ENCODE data around the gene PRR9.
"Not testable (repeated sequence)": the region's sequence is repeated elsewhere in the genome, so short reads cannot be mapped to it uniquely, and the experiment has no call there.

PRR9 gene

DNA sequence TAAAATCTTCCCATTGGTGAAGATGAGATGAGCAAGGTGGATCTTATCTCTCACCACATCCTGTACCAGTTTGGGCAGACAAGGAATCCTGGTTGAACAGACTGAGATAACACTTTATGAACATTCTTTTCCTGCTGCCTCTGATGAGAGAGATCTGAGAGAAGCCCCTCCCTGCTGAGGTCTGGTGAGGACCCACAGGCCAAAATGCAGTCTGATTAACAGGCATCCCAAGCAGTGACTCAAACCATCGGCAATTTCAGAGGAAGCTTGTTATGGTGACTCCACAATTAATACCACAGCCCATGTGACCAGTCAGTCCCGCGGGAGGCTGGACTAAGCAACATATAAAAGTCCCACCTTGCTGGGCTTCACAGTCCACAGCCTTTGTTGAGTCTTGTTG is at the start of gene PRR9:
Gene PRR9, plus strand, starts transcription at position 373 of the 400 bp plus-strand sequence. CDS start 561 bp downstream, outside the sequence.
- no peak for DNase-seq

GRCh38 chr1:153168686-153169085 is 48.7 kb upstream of the PRR9 start:
- no peak for DNase-seq

DNA sequence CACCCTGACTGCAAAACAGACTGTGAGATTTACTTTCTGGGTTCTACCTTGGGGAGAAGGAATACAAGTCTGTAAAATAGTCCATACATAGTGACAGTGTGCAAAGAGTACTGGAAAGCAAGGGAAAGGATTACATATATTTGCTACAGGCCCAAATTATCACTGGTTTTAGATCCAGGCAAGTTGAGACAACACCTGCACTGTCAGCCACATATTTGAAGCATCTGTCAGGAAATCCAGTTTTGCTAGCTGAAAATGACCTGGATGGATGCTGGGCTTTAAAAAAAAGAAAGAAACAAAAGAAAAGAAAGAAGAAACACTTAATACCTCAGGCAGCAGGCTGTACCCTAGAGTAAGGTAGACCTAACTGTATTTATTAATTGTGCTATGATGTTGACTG is 42.8 kb upstream of the PRR9 start:
- no peak for DNase-seq

GRCh38 chr1:153178922-153179321 is 38.5 kb upstream of the PRR9 start:
- DNase-seq, result no peak

DNA sequence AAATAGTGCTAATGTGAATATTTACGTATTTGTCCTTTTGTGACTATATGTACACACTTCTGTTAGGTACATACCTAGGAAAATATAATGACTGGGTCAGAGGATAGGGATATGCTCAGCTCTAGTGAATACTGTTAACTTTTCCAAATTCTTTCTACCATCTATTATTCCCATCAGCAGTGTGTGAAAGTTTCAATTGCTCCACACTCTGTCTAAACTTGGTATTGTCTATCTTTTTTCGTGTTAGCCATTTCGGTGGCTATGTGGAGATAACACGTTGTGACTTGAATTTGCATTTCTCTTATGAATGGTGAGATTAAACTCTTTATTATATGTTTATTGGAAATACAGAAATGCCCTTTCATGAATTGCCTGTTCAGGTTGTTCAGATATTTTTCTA is 36.8 kb upstream of the PRR9 start:
- no peak for DNase-seq

- not testable (repeated sequence) for DNase-seq
Measured at GRCh38 chr1:153188301-153188700, 29.1 kb upstream of the PRR9 start.

GRCh38 chr1:153190373-153190772 is 27.0 kb upstream of the PRR9 start:
- no peak for DNase-seq

- no peak for DNase-seq
Measured at GRCh38 chr1:153192697-153193096, 24.7 kb upstream of the PRR9 start.

DNA sequence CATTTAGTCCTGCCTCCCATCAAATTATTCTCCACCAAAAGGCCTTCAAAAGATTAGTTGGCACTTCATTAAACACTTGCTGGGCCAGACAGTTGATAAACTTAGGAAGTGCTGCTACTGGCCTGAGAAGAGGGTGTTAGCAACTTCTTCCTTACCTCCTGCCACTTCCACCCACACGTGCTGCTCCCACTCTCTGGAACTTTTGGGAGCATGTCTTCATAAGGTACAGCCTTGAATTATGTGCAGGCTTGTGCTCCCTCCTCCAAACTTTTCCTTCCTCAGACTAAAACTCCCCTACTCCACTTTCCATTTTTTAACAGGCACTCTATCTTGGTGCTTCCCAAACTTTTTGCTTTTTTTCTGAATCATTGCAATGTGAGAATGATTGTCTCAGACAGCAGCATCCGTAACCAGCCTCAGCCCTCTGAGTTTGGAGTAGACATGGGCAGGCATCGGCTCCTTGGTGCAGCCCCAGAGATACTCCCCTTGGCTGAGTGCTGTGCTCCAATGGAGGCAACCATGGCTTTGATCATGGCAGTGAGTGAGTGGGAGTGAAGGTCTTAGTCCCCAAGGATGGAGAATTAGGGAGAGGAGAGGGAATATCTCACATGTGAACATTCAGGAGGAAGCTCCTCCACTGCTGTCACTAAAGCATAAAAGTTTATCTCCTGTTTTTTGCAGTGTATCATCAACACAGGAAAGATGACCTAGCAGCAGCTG is 22.9 kb upstream of the PRR9 start:
- no peak for DNase-seq

GRCh38 chr1:153195216-153195615 is 22.2 kb upstream of the PRR9 start:
- DNase-seq, result no peak

DNA sequence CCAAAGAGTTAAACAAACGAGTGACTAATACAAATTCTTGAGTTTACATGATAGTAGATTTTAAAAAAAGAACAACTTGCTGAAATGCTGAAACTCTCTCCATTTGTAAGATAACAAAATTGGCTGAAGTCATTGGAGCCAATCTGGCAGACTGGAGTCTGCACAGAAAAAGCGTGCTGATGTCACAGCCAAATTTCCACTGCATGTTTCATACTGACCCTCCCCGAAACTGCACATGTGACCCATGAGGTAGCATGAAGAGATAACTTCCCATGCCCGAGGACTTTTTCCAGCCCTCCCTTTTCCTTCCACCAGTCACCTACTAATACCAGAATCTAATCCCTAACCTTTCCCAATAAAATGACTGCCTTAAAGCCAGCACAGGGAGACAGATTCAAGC is 15.4 kb upstream of the PRR9 start:
- no peak for DNase-seq

- DNase-seq, result no peak
Measured at GRCh38 chr1:153203130-153203529, 14.3 kb upstream of the PRR9 start, which contains the start of gene LELP1. TSS of gene LELP1 (plus strand) at chr1:153203430. CDS start at chr1:153204708, 1,278 bp downstream.

DNA sequence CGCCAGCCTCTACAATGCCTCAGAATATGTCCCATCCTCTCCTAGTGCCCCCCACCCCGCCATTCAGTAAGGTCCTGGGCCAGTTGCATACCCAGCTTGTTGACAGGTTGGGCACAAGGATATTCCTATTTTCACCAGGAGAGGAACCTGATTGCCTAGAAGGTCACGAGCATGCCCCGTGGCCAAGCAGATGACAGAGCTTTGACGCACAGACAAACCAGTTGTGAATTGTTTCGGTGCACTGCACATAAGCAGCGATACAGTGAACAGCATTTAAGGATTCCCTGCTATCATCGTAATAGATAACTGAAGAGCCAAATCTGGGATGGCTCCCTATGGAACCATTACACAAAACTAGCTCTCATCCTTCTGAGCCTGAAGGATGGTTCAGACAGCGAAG is 10.8 kb upstream of the PRR9 start:
- DNase-seq, result no peak

DNA sequence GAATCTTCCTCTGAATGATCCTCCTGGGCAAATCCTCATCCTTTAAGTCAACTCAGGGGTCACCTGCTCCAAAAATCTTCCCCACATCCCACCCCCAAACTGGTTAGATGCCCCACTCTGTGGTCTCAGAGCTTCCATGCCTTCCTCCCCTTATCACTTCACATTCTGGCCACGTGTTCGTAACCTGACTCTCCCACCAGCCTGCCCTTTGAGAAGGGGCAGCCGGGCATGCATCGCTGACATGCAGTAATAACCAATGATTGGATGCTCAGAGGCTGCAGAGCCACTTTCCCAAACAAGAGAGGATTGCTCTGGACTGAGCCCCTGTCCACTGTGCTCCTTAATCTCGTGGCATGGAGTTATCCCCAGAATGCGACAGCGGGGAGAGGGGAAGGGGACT is 7.2 kb upstream of the PRR9 start:
- DNase-seq, result no peak

DNA sequence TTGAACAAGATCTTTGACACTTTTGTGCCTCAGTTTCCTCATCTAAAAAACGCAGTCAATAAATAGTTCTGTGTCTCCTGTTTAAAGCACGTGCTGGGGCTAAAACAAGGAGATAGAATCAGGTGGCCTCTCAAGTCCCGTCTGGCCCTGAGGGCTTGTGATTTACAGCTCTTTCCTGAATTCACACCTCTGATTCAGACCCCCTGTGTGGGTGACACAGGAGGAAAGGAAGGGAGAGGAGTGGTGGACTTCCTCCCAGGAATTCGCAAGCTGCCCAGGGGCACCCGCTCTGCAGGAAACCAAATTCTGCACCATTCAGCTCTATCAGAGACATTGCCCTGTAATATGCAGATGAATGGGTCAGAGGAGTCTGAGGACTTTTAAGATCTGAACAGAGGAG is 5.2 kb upstream of the PRR9 start:
- DNase-seq, result no peak

- no peak for DNase-seq
Measured at GRCh38 chr1:153213519-153213918, 3.9 kb upstream of the PRR9 start.

DNA sequence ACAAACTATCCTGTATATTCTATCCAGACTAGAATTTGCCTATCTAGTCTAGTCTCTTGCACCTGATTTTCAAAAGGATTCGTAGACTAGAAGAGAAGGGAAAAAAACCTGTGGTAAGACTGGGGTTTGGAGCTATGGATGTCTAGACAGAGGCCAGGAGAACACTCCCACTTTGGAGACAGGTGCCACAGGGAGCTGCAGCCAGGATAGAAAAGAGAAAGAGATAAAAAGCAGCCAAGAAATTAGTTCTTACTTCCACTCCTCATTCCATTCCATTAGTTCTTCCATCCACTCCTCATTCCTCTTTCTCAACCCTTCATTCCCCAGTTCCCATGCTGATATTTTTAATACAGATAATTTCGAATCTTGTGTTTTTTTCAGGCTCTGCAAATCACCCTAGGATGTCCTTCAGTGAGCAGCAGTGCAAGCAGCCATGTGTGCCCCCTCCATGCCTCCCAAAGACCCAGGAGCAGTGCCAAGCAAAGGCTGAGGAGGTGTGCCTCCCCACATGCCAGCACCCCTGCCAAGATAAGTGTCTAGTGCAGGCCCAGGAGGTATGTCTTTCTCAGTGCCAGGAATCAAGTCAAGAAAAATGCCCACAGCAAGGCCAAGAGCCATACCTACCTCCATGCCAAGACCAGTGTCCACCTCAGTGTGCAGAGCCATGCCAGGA is 496 bp downstream of the PRR9 start:
- no peak for DNase-seq

DNA sequence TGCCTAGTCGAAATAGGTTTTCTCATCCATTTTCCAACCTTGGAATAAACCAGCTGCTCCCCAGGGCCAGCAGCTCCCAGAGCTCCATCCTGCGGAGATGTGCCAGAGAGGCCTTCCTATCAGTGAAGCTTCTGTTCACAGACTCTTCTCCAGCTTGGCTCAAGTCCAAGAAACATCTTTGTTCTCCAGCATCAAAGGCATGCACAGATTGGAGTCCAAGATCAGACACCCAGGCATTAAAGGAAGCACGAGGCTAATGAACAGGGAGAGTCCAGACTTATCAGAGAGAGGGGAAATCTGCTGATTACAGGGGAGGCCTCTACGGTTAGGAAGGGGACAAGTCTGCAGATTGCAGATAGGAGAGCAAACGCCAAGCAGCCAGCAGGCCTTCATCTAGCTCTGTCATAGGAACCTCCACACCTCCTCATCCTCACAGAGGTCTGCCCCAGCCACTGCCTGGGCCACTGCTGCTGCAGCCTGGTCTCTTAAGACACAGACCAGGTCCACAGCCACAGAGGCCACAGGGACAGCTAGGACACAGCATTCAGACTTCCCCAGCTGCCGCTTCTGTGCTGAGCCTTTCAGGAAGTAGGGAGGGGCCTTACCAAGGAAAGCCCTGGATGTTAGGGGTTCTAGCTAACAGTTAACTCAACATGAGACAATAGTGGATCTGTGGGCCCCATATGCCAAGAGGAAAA is 3.4 kb downstream of the PRR9 start:
- no peak for DNase-seq

GRCh38 chr1:153223040-153223891 is 5.9 kb downstream of the PRR9 start:
- peak; percentile 58 for DNase-seq

GRCh38 chr1:153227810-153228209 is 10.4 kb downstream of the PRR9 start:
- DNase-seq, result no peak

DNA sequence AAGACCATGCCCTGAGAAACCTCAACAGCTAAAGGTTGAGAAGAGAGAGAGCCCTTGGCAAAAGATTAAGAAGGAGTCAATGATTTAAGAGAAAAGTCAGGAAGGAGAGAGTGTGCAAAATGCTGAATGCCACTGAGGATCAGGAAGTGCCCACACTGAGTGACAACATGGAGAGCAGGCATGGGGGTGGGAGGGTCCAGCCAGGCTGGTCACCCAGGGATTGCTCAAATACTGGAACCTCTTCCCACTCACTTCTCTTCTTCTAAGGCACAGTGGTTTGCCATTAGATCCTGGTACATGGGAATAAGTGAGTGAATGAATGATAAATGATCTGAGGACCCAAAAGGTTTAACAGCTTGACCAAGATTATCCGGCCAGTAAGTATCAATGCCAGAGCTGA is 11.1 kb downstream of the PRR9 start:
- no peak for DNase-seq

- peak; percentile 2 for DNase-seq
Measured at GRCh38 chr1:153229076-153229829, 11.9 kb downstream of the PRR9 start.
